Measurements from ENCODE around the gene DDX47.

Gene DDX47

DNA sequence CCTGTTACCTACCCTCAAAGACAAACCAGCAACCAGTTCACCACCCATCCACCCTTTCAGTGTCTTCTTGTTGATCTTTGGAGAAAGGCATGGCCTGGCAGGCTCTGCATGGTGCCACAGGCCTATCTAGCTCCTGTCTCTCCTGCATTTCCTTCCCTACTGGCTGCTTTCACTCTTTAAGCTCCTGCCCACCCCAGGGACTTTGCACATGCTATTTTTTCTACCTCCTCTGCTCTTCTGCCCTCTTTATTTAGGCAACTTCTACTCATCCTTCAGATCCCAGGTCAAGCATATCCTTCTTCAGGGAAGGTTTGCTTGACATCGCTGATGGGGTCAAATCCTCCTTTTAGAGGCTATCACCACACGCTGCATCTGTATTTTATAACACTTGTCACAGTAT, 51.1 kb downstream of the DDX47 start:
- H3K4me1 ChIP-seq (ENCODE audit: control insufficient read depth in 1 of 2, insufficient read depth in 1 of 2, low read depth in 1 of 2, low read length in 1 of 2), result no peaks in the 10 kb centered on the region
- H3K36me3 ChIP-seq, result no peaks in the 10 kb centered on the region
- TF ChIP-seq, protein P1, sequence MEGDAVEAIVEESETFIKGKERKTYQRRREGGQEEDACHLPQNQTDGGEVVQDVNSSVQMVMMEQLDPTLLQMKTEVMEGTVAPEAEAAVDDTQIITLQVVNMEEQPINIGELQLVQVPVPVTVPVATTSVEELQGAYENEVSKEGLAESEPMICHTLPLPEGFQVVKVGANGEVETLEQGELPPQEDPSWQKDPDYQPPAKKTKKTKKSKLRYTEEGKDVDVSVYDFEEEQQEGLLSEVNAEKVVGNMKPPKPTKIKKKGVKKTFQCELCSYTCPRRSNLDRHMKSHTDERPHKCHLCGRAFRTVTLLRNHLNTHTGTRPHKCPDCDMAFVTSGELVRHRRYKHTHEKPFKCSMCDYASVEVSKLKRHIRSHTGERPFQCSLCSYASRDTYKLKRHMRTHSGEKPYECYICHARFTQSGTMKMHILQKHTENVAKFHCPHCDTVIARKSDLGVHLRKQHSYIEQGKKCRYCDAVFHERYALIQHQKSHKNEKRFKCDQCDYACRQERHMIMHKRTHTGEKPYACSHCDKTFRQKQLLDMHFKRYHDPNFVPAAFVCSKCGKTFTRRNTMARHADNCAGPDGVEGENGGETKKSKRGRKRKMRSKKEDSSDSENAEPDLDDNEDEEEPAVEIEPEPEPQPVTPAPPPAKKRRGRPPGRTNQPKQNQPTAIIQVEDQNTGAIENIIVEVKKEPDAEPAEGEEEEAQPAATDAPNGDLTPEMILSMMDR (IDR thresholded peaks at IDR 0.05), result no peak
- no peaks in the 10 kb centered on the region for H3K9me3 ChIP-seq
- no peak overlapping the region for H3K4me3 ChIP-seq (ENCODE audit: low read depth in 1 of 2, low read length in 1 of 2)
- no peak overlapping the region for H3K27ac ChIP-seq
- H3K27me3 ChIP-seq, result no peaks in the 10 kb centered on the region

DNA sequence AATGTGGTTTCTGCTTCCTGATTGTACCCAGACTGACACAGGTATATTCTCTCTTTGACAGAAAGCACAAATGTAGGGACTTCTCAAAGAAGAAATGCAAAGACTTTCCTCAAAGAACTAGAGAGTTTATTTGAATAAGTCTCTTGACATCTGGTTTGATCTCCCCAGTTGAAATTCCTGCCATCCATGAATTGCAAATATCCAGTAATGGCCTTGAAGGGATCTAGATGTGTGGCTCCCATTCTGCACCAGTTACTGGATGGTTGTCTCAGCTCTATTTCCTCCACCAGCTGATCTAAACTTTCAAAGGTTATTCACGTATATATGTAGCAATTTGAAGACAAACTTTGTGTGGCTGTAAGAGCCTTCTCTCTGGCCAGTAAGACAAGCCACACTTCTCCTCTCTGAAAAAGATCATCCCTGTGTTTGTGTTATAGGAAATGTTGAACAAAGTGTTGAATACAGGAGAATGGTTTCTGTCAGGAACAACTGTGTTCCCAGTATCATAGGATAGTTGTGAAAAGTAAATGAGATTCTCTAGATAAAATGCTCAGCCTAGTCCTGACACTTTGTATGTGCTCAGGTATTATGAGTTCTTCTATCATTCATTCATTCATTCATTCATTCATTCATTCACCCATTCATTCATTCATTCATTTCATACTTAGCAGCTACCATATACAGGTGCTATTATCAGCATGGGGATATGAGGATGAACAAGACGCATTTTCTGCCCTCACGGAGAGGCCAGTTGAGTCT, 55.5 kb downstream of the DDX47 start:
- H3K36me3 ChIP-seq, result no peaks in the 10 kb centered on the region
- H3K9me3 ChIP-seq, result no peaks in the 10 kb centered on the region

DNA sequence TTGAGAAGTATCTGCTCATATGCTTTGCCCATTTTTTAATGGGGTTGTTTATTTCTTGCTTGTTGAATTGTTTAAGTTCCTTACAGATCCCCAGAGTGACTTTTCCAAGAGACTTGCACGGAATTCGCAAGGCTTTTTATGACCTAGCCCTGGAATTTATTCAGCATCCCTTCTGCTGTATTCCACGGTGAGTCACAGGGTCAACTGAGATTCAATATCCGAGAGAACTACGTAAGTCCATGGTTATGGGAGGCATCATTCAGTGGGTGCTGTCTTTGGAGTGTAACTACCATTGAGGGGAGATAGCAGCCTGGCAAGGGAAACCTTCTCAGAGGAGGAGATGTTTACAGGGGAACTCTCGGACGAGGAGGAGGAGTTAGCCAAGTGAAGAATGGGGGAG, 57.3 kb downstream of the DDX47 start:
- Histone ChIP-seq H3K27ac (no peak overlapping the region), H3K4me3 (ENCODE audit: low read depth in 1 of 2, low read length in 1 of 2) (no peak overlapping the region)

More for the DNA sequence above, 55.5 kb downstream of the DDX47 start:
- H3K27ac ChIP-seq, result no peak overlapping the region
- H3K4me1 ChIP-seq (ENCODE audit: control insufficient read depth in 1 of 2, insufficient read depth in 1 of 2, low read depth in 1 of 2, low read length in 1 of 2), result no peaks in the 10 kb centered on the region
- no peaks in the 10 kb centered on the region for H3K27me3 ChIP-seq
- TF ChIP-seq, protein P1 (IDR thresholded peaks at IDR 0.05), result no peak
- no peak overlapping the region for H3K4me3 ChIP-seq (ENCODE audit: low read depth in 1 of 2, low read length in 1 of 2)

DNA sequence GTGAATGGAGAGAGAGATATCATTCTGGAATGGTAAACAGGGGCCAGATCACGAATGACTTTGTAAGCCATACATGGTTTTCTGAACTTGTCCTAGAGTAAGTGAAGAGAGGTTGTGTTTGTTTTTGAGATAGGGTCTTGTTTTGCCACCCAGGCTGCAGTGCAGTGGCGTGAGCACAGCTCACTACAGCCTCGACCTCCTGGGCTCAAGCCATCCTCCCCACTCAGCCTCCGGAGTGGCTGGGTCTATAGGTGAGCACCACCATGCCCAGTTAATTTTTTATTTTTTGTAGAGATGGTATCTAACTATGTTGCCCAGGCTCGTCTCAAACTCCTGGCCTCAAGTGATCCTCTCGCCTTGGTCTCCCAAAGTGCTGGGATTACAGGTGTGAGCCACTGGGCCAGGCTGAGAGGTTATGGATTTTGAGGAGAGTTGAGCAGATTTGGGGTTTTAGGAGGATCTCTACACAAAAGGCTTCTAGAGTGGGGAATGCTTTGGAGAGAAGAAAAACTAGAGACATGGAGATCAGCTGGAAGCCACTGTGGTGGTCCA, 58.5 kb downstream of the DDX47 start:
- no peaks in the 10 kb centered on the region for H3K36me3 ChIP-seq
- H3K27me3 ChIP-seq, result no peaks in the 10 kb centered on the region
- H3K4me1 ChIP-seq (ENCODE audit: control insufficient read depth in 1 of 2, insufficient read depth in 1 of 2, low read depth in 1 of 2, low read length in 1 of 2), result no peaks in the 10 kb centered on the region
- no peaks in the 10 kb centered on the region for H3K9me3 ChIP-seq
- TF ChIP-seq, protein P1 (IDR thresholded peaks at IDR 0.05), result no peak
- H3K27ac ChIP-seq, result no peak overlapping the region
- no peak overlapping the region for H3K4me3 ChIP-seq (ENCODE audit: low read depth in 1 of 2, low read length in 1 of 2)

More for the DNA sequence above, 57.3 kb downstream of the DDX47 start:
- TF ChIP-seq, protein P1 (IDR thresholded peaks at IDR 0.05), result no peak
- no peaks in the 10 kb centered on the region for H3K27me3 ChIP-seq
- H3K4me1 ChIP-seq (ENCODE audit: control insufficient read depth in 1 of 2, insufficient read depth in 1 of 2, low read depth in 1 of 2, low read length in 1 of 2), result no peaks in the 10 kb centered on the region
- H3K36me3 ChIP-seq, result no peaks in the 10 kb centered on the region
- no peaks in the 10 kb centered on the region for H3K9me3 ChIP-seq

DNA sequence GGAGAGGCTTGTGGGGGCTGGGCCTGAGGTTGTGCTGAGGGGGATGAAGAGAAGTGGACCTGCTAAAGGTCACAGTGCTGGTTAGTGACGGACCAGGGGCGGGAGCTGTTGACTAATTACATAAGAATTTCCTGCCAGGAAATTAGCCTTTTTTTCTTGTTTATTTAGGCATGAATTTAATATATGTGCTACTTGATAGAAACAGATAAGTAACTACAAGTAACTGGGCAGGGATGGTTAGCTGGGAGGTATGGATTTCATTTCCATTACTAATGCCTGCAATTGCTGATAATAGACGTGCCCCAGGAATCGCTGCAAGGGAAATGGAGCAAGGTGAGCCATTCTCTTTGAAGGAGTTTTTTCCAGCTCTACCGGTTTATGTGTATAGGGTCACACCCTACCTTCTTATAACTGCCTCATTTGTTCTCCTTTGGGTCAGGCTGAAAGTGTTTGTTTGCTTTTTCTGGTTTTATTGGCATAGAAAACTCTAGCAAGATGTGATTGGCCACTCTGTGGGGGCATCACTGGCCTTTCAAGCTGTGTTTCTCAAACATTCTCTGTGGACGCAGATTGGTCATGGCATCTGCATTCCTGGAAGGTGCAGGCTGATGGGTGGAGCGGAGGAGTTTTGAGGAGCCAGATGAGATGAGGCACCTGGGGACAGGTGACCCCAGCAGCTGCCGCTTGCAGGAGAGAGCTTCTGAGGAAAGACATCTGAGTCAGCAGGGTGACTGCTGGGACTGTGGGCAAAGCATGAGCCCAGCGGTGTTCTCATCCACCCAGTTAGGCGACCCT, 59.2 kb downstream of the DDX47 start:
- TF ChIP-seq, protein P1 (IDR thresholded peaks at IDR 0.05), result no peak
- H3K27me3 ChIP-seq, result no peaks in the 10 kb centered on the region
- no peaks in the 10 kb centered on the region for H3K4me1 ChIP-seq (ENCODE audit: control insufficient read depth in 1 of 2, insufficient read depth in 1 of 2, low read depth in 1 of 2, low read length in 1 of 2)
- no peaks in the 10 kb centered on the region for H3K9me3 ChIP-seq
- H3K36me3 ChIP-seq, result no peaks in the 10 kb centered on the region
- H3K4me3 ChIP-seq (ENCODE audit: low read depth in 1 of 2, low read length in 1 of 2), result no peak overlapping the region
- H3K27ac ChIP-seq, result no peak overlapping the region

Data from neutrophil (primary cell).